ENCODE data around the gene RFTN1.

GRCh38 chr3:16554126-16554525 is 40.6 kb upstream of the RFTN1 start:
- TF ChIP-seq EP300 (IDR thresholded peaks at IDR 0.05) (no peak), POLR2A (IDR thresholded peaks at IDR 0.05) (no peak)
- TF ChIP-seq, protein P1, sequence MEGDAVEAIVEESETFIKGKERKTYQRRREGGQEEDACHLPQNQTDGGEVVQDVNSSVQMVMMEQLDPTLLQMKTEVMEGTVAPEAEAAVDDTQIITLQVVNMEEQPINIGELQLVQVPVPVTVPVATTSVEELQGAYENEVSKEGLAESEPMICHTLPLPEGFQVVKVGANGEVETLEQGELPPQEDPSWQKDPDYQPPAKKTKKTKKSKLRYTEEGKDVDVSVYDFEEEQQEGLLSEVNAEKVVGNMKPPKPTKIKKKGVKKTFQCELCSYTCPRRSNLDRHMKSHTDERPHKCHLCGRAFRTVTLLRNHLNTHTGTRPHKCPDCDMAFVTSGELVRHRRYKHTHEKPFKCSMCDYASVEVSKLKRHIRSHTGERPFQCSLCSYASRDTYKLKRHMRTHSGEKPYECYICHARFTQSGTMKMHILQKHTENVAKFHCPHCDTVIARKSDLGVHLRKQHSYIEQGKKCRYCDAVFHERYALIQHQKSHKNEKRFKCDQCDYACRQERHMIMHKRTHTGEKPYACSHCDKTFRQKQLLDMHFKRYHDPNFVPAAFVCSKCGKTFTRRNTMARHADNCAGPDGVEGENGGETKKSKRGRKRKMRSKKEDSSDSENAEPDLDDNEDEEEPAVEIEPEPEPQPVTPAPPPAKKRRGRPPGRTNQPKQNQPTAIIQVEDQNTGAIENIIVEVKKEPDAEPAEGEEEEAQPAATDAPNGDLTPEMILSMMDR (IDR thresholded peaks at IDR 0.05): no peak

Measured in ovary (tissue), 3 donors.